OCI-LY7 (cell line): ENCODE results near the gene CHRD.

Experiments used
- CTCF ChIP-seq: fragments of 200-600 bp; sonication (generic); conservative IDR thresholded peaks from 2 replicates; pipeline ENCODE4 v1.5.1; 2014; ENCODE audit warnings: mild to moderate bottlenecking, antibody characterized with exemption, low read length, moderate library complexity, mixed read lengths
- EZH2phosphoT487 ChIP-seq: fragments of 200-600 bp; sonication (generic); IDR thresholded peaks from 2 replicates; pipeline ENCODE4 v1.6.1; 2018; ENCODE audit warnings: low read depth, borderline replicate concordance, mild to moderate bottlenecking, mixed run types, antibody characterized with exemption, low read length, moderate library complexity, mixed read lengths

DNA sequence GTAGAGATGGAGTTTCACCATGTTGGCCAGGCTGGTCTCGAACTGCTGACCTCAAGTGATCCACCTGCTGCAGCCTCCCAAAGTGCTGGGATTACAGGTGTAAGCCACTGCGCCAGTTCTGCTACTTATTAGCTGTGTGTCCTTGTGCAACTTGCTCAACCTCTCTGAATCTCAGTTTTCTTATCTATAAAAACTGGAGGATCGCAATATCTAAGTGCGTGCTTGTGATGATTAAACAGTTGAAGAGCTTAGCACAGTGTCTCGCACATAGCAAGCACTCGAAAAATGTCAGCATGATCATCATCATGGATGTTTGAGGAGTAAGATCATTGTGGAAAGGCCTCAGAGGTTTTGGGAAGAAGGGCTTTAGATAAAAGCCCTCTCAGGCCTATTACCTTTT lies 29.2 kb upstream of the CHRD start:
- TF ChIP-seq CTCF: no peak
- TF ChIP-seq EZH2phosphoT487: no peak
